Bone marrow (tissue), 2 donors: ENCODE measurements around the gene ROR2.
"Not testable (repeated sequence)": the region's sequence is repeated elsewhere in the genome, so short reads cannot be mapped to it uniquely, and the experiment has no call there.

Source experiments
- DNase-seq, 2 donors: peaks; one replicate each; lab custom pipeline; 2025; lab: John Stamatoyannopoulos, UW

ROR2 gene

GRCh38 chr9:91564081-91564670, 385.9 kb downstream of the ROR2 start:
- DNase-seq: no peak

GRCh38 chr9:91562416-91562815, 387.6 kb downstream of the ROR2 start:
- no peak for DNase-seq

- no peak for DNase-seq
Observed at GRCh38 chr9:91560301-91560700, 389.7 kb downstream of the ROR2 start.

GRCh38 chr9:91558879-91559278, 391.1 kb downstream of the ROR2 start:
- DNase-seq: no peak

GRCh38 chr9:91558395-91558794, 391.6 kb downstream of the ROR2 start:
- DNase-seq: no peak

- DNase-seq: no peak
Observed at GRCh38 chr9:91557327-91557726, 392.7 kb downstream of the ROR2 start.

- DNase-seq: no peak
Observed at GRCh38 chr9:91555132-91555531, 394.9 kb downstream of the ROR2 start.

- no peak for DNase-seq
Observed at GRCh38 chr9:91549177-91549576, 400.9 kb downstream of the ROR2 start.

GRCh38 chr9:91547081-91547480, 402.9 kb downstream of the ROR2 start:
- DNase-seq: no peak

GRCh38 chr9:91546574-91546973, 403.5 kb downstream of the ROR2 start:
- no peak for DNase-seq

GRCh38 chr9:91541734-91542133, 408.3 kb downstream of the ROR2 start:
- no peak for DNase-seq

- not testable (repeated sequence) for DNase-seq
Observed at GRCh38 chr9:91540506-91540905, 409.5 kb downstream of the ROR2 start.

GRCh38 chr9:91536211-91536691, 413.8 kb downstream of the ROR2 start:
- DNase-seq: no peak

- no peak for DNase-seq
Observed at GRCh38 chr9:91534374-91534773, 415.7 kb downstream of the ROR2 start.

- DNase-seq: no peak
Observed at GRCh38 chr9:91533382-91533781, 416.6 kb downstream of the ROR2 start.

- DNase-seq: no peak
Observed at GRCh38 chr9:91532325-91532724, 417.7 kb downstream of the ROR2 start.

GRCh38 chr9:91530829-91531228, 419.2 kb downstream of the ROR2 start:
- DNase-seq: no peak

- no peak for DNase-seq
Observed at GRCh38 chr9:91522481-91522880, 427.5 kb downstream of the ROR2 start.

- no peak for DNase-seq
Observed at GRCh38 chr9:91519520-91520277, 430.3 kb downstream of the ROR2 start.

GRCh38 chr9:91518462-91518861, 431.6 kb downstream of the ROR2 start:
- no peak for DNase-seq

GRCh38 chr9:91517801-91518200, 432.2 kb downstream of the ROR2 start:
- DNase-seq: no peak

GRCh38 chr9:91517332-91517731, 432.7 kb downstream of the ROR2 start:
- not testable (repeated sequence) for DNase-seq

- no peak for DNase-seq
Observed at GRCh38 chr9:91516777-91517176, 433.3 kb downstream of the ROR2 start.

GRCh38 chr9:91516081-91516480, 433.9 kb downstream of the ROR2 start:
- DNase-seq: no peak
